ENCODE results near the gene CFP.

- TF ChIP-seq CTCF (IDR thresholded peaks at IDR 0.05; ENCODE audit: insufficient read depth, low read depth, low read length) (no peak), EZH2 (IDR thresholded peaks at IDR 0.05; ENCODE audit: insufficient read depth, low read length) (no peak)
These were observed 21.5 kb downstream of the CFP start for GRCh38 chrX:47608130-47608810.
